Measurements from ENCODE around the gene RCN1. TPM values are rescaled to one million over a fixed set of nuclear protein-coding genes. Genes with fewer than 3 reads are reported as not detected.
"Not testable (repeated sequence)": the region's sequence is repeated elsewhere in the genome, so short reads cannot be mapped to it uniquely, and the experiment has no call there.

Gene RCN1
- polyA plus RNA-seq (ENCODE audit: insufficient read length in 3 of 3) = 100 to 1,000 TPM; 192 to 212 (median 200) TPM
- long read RNA-seq, donor 1, transcript RCN1-201 (6 exons, 2,572 nt) = major isoform, 65 of 70 reads
- long read RNA-seq, donor 1, partial matches to known transcripts = 0 of 70 reads
- long read RNA-seq, donor 1, other reads (novel, unspliced or antisense) = 0 of 70 reads
- long read RNA-seq, donor 2, transcript RCN1-204 (2 exons, 2,653 nt) = minor isoform, 5 of 62 reads
- long read RNA-seq, donor 2, transcript RCN1-201 (6 exons, 2,572 nt) = major isoform, 55 of 62 reads
- long read RNA-seq, donor 2, partial matches to known transcripts = 0 of 62 reads
- long read RNA-seq, donor 2, other reads (novel, unspliced or antisense) = 0 of 62 reads
- long read RNA-seq, donor 3, transcript RCN1-201 (6 exons, 2,572 nt) = major isoform, 114 of 127 reads
- long read RNA-seq, donor 3, partial matches to known transcripts = 6 of 127 reads
- long read RNA-seq, donor 3, other reads (novel, unspliced or antisense) = 0 of 127 reads
- long read RNA-seq, donor 4, transcript RCN1-201 (6 exons, 2,572 nt) = major isoform, 51 of 56 reads
- long read RNA-seq, donor 4, partial matches to known transcripts = 0 of 56 reads
- long read RNA-seq, donor 4, other reads (novel, unspliced or antisense) = 0 of 56 reads
- long read RNA-seq, donor 5 = 0 reads
- long read RNA-seq, donor 6, transcript RCN1-201 (6 exons, 2,572 nt) = major isoform, 70 of 78 reads
- long read RNA-seq, donor 6, transcript RCN1-207 (5 exons, 2,416 nt) = minor isoform, 6 of 78 reads
- long read RNA-seq, donor 6, partial matches to known transcripts = 0 of 78 reads
- long read RNA-seq, donor 6, other reads (novel, unspliced or antisense) = 0 of 78 reads
- long read RNA-seq, donor 7, transcript RCN1-201 (6 exons, 2,572 nt) = major isoform, 66 of 71 reads
- long read RNA-seq, donor 7, partial matches to known transcripts = 0 of 71 reads
- long read RNA-seq, donor 7, other reads (novel, unspliced or antisense) = 0 of 71 reads
- long read RNA-seq, donor 8, transcript RCN1-201 (6 exons, 2,572 nt) = major isoform, 109 of 116 reads
- long read RNA-seq, donor 8, partial matches to known transcripts = 0 of 116 reads
- long read RNA-seq, donor 8, other reads (novel, unspliced or antisense) = 0 of 116 reads
- long read RNA-seq, donor 9, transcript RCN1-201 (6 exons, 2,572 nt) = major isoform, 62 of 65 reads
- long read RNA-seq, donor 9, partial matches to known transcripts = 0 of 65 reads
- long read RNA-seq, donor 9, other reads (novel, unspliced or antisense) = 0 of 65 reads
- long read RNA-seq, donor 10, transcript RCN1-201 (6 exons, 2,572 nt) = major isoform, 49 of 55 reads
- long read RNA-seq, donor 10, partial matches to known transcripts = 0 of 55 reads
- long read RNA-seq, donor 10, other reads (novel, unspliced or antisense) = 0 of 55 reads
- long read RNA-seq, donor 11, transcript RCN1-201 (6 exons, 2,572 nt) = major isoform, 68 of 69 reads
- long read RNA-seq, donor 11, partial matches to known transcripts = 0 of 69 reads
- long read RNA-seq, donor 11, other reads (novel, unspliced or antisense) = 0 of 69 reads
- long read RNA-seq, donor 12, transcript RCN1-201 (6 exons, 2,572 nt) = major isoform, 28 of 30 reads
- long read RNA-seq, donor 12, partial matches to known transcripts = 0 of 30 reads
- long read RNA-seq, donor 12, other reads (novel, unspliced or antisense) = 0 of 30 reads
- long read RNA-seq, donor 13 = 0 reads
- long read RNA-seq, donor 14, transcript RCN1-201 (6 exons, 2,572 nt) = major isoform, 64 of 66 reads
- long read RNA-seq, donor 14, partial matches to known transcripts = 0 of 66 reads
- long read RNA-seq, donor 14, other reads (novel, unspliced or antisense) = 0 of 66 reads
- long read RNA-seq, donor 15, transcript RCN1-201 (6 exons, 2,572 nt) = major isoform, 30 of 35 reads
- long read RNA-seq, donor 15, partial matches to known transcripts = 0 of 35 reads
- long read RNA-seq, donor 15, other reads (novel, unspliced or antisense) = 0 of 35 reads
- long read RNA-seq, donor 16, transcript RCN1-207 (5 exons, 2,416 nt) = minor isoform, 5 of 212 reads
- long read RNA-seq, donor 16, transcript RCN1-201 (6 exons, 2,572 nt) = major isoform, 145 of 212 reads
- long read RNA-seq, donor 16, transcript RCN1-204 (2 exons, 2,653 nt) = minor isoform, 8 of 212 reads
- long read RNA-seq, donor 16, partial matches to known transcripts = 54 of 212 reads
- long read RNA-seq, donor 16, other reads (novel, unspliced or antisense) = 0 of 212 reads

DNA sequence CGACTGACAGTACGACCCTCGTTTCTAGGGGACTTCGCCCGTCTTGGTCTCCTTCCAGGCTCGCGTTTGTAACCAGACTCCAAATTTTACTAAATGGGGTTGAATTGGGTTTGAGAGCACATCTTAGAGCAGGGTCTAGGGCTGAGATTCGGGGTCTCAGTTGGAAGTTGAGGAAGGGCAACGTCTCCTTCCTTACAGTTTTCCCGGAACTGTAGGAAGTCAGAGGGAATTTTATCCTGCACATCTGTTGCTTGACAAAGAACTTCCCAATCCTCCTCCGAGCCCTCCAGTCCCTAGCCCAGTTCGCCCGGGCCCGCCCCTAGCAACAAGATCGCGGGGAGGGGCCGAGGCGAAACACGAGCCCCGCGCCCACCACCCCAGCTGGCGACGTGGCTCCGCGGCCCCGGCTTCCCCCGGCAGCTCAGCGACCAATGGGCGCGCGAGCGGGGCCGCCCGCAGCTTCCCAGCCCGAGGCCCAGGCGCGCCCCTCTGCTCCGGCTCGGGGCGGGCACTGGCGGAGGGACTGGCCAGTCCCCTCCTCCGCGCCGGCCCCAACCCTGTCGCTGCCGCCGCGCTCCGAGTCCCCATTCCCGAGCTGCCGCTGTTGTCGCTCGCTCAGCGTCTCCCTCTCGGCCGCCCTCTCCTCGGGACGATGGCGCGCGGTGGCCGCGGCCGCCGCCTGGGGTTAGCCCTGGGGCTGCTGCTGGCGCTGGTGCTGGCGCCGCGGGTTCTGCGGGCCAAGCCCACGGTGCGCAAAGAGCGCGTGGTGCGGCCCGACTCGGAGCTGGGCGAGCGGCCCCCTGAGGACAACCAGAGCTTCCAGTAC lies at the start of gene RCN1:
Gene RCN1 (plus strand): TSS at position 530 of the 826 bp plus-strand sequence. CDS start 123 bp downstream, at position 653.
- DNase-seq (ENCODE audit: extremely low read depth in 1 of 11, low read depth in 9 of 11, low spot score in 4 of 11) = peak; percentile 62 to 86 (median 80)

DNA sequence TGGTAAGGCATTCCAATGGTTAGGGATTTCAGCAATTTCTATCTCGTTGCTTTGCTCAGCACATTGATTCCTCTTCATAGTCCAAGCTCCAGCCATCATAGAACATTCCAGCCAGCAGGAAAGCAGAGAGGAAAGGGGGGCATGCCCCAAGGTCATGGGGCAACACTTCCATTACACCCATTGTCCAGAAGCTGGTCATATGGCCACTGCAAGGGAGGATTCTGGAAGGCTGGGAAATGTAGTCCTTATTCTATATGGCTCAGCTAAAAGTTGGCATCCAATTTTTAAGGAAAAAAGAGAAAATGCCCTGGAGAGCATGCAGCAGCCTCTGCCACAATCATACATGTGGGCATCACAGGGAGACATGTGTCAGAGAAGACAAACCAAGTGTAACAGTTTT lies 47.1 kb upstream of the RCN1 start:
- no peak for DNase-seq (ENCODE audit: extremely low read depth in 1 of 11, low read depth in 9 of 11, low spot score in 4 of 11)

DNA sequence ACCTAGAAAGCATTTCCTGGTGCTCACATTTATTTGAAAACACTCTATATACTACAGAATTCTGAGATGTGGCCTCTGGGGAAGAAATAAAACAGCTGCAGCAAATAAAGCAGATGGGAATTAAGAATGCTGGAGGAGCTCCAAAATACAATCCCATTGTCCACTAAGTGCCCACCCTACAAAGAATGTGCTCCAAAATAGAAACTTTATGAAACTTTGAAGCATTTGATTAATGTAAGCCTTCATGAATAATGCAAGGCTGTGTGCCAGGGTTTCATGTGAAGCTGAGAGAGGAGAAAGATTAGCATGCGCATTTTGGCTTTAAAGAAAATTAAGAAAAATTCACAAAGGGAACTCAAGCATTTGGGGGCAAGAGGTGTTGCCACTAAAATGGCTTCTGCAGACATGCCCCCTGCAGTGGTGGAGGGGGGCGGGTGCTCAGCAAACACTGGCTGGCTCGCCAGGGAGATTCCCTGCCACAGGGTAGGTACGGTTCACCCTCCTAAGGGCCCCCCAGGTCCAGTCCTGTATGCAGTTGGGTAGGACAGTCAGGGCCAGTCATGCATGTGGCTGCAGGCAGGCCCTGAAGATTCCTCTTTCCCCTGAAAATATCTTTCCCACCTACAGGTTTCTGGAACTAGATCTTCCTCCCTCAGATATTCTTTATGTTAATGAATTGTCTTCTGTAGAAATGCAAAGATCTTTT lies 46.6 kb upstream of the RCN1 start:
- DNase-seq (ENCODE audit: extremely low read depth in 1 of 11, low read depth in 9 of 11, low spot score in 4 of 11) = no peak

DNA sequence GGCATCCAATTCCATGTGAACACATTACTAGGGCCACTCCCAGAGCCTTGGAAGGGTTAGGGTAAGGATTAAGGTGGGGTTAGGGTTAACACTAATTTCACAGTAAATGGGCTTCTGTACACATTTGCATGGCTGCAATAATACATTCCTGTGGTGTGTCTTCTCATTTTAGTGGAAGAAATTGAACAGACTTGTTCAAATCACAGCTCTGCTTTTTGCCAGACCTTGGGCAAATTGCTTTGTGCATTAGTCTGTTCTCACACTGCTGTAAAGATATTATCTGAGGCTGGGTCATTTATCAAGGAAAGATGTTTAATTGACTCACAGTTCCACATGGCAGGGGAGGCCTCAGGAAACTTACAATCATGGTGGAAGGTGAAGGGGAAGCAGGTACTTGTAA lies 45.4 kb upstream of the RCN1 start:
- no peak for DNase-seq (ENCODE audit: extremely low read depth in 1 of 11, low read depth in 9 of 11, low spot score in 4 of 11)

DNA sequence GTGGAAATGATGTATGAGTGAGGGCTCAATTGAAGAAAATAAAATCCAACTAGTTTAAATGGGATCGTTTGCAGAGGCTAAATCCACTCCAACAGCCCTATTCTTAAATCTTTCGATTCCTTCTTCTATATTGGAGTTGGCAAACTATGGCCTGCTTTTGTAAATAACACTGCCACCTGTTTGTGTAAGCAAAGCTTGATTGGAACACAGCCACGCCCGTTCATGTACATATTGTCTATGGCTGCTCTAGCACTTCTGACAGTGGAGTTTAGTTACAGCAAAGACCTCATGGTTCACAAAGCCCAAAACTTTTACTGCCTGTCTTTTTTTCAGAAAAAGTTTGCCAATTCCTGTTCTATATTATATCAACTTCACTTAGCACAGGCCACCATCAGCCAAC lies 40.6 kb upstream of the RCN1 start:
- DNase-seq (ENCODE audit: extremely low read depth in 1 of 11, low read depth in 9 of 11, low spot score in 4 of 11) = no peak

DNA sequence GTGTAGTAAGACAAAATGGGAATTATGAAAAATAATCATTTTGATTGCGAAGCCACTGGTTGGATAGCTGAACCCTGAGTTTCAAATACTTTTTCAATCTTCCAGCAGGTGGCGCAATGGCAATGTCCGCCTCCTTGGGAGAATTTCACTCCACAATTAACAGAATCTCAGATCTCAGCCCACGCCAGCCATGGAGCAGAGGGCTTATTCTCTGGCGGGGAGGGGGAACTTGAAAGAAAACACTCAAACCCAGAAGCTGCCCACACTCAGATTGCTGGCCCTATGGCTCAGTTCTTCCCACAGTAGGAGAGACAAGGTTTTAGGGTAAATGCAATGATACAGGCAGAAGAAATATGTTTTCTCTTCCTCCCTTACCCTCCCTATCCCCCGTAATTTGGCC lies 38.7 kb upstream of the RCN1 start:
- peak in 10 of 11 donors; percentile 16 to 60 (median 39) for DNase-seq (ENCODE audit: extremely low read depth in 1 of 11, low read depth in 9 of 11, low spot score in 4 of 11)

DNA sequence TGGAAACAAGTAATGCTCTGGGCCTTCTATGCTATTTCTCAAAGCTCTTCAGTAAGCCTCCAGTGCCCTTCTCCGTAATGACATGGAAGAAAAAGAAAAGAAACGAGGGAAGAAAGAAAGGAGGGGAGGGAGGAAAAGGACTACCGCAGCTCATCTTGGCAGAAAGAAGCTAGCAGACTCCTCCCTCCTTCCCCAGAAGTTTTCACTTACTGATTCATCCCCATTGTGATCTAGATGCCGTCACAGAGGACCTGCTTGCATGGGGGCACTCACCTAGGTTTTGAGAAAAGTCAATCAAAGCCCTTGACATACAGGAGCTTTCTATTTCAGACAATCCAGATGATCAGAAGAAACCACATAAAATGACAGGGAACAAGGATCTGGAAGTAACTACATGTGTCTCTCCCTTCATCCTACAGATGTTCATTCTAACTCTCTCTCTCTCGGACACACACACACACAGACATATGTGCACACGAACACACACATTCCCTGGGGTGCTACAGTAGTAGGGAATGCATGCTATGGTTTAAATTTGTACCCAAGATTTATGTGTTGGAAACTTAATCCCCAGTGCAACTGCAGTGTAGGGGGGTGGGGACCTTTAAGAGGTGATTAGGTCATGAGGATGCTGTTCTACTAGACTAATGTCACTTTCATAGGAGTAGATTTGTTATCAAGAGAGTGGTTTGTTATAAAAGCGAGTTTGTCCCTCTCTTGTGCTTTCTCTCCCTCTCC lies 37.6 kb upstream of the RCN1 start:
- DNase-seq (ENCODE audit: extremely low read depth in 1 of 11, low read depth in 9 of 11, low spot score in 4 of 11) = peak in 1 of 11 donors; percentile 2

DNA sequence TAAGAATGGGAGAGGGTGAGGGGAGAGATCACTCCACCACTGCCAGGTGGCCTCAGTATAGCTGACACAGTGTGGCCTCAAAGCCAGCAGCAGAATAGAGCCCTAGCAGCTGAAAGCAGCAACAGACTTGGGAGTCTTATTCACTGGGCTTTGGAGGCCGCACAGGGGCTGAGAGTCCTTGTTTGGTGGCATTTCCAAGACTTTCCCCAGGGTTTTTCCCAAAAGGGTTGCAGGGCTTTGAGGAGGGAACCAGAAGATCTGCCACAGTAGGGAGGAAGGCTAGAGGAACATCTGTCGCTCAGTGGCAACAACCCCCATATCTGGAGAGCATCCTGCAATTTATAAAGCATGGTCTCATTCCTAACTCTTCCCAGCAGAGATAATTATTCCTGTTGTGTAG lies 35.0 kb upstream of the RCN1 start:
- DNase-seq (ENCODE audit: extremely low read depth in 1 of 11, low read depth in 9 of 11, low spot score in 4 of 11) = no peak

DNA sequence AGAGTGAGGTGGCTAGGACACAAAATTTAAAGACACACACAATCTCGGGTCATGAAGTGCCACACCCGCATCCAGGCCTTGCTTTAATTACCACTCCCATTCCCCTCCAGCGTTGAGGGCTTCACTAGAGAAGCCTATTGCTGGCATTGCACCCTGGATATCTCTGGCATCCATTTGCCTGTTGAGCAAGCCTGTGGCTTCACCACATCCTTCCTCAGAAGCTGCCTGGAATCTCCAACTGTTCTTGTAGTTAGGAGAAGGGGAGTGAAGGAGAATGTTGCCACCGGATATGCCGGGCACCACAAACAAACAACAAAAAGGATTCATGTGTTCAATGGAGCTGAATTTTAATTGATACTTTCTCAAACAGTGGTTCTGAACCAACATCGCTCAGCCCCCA lies 34.4 kb upstream of the RCN1 start:
- no peak for DNase-seq (ENCODE audit: extremely low read depth in 1 of 11, low read depth in 9 of 11, low spot score in 4 of 11)

DNA sequence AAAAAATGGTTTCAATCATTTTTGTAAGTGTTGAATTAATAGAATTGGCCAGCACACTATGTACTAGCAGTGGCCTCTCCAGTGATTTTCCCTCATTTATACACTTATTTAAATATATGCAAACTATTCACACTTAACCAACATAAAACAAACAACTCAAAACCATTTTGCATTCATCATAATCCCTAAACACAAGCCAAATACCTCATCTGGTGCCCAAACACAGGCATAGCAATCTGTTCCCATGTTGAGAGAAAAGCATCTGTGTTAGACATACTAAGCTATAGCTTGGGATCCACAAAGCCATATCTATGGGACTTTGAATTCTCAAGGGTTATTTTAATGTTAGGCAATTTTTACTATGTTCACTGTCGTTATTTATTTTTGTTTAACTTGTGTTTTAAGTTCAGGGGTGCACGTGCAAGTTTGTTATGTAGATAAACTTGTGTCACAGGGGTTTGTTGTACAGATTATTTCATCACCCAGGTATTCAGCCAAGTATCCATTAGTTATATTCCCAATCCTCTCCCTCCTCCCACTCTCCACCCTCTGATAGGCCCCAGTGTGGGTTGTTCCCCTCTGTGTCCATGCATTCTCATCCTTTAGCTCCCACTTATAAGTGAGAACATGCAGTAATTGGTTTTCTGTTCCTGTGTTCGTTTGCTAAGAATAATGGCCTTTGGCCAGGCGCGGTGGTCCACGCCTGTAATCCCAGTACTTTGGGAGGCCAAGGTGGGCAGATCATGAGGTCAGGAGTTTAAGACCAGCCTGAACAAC lies 31.0 kb upstream of the RCN1 start:
- no peak for DNase-seq (ENCODE audit: extremely low read depth in 1 of 11, low read depth in 9 of 11, low spot score in 4 of 11)

DNA sequence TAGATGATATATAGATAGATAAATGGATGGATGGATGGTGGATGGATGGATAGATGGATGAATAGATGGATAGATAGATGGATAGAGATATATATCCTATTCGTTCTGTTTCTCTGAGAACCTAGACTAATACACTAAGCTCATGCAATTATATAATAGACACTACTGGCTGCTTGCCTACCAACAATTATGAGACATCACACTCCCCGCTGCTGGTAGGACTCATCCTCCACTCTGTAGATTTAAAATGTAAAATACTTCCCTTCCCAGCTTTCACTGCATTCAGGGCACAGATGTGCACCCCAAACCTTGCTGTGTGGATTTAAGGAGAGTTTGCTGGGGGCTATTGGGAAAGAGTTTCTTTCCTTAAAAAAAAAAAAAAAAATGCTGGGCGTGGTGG lies 28.3 kb upstream of the RCN1 start:
- DNase-seq (ENCODE audit: extremely low read depth in 1 of 11, low read depth in 9 of 11, low spot score in 4 of 11) = no peak

DNA sequence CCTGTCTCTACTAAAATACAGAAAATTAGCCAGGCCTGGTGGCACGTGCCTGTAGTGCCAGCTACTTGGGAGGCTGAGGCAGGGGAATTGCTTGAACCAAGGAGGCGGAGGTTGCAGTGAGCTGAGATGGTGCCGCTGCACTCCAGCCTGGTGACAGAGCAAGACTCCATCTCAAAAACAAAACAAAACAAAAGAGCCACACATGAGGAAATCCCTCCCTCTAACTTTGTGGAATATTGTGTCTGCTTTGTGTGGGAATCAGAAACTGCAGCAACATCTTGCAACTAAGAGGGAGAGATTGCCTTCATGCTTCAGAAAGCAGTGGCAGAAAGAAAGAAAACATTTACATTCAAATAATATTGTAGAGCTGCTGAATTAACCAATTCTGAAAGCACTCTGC lies 27.8 kb upstream of the RCN1 start:
- not testable (repeated sequence) for DNase-seq (ENCODE audit: extremely low read depth in 1 of 11, low read depth in 9 of 11, low spot score in 4 of 11)

DNA sequence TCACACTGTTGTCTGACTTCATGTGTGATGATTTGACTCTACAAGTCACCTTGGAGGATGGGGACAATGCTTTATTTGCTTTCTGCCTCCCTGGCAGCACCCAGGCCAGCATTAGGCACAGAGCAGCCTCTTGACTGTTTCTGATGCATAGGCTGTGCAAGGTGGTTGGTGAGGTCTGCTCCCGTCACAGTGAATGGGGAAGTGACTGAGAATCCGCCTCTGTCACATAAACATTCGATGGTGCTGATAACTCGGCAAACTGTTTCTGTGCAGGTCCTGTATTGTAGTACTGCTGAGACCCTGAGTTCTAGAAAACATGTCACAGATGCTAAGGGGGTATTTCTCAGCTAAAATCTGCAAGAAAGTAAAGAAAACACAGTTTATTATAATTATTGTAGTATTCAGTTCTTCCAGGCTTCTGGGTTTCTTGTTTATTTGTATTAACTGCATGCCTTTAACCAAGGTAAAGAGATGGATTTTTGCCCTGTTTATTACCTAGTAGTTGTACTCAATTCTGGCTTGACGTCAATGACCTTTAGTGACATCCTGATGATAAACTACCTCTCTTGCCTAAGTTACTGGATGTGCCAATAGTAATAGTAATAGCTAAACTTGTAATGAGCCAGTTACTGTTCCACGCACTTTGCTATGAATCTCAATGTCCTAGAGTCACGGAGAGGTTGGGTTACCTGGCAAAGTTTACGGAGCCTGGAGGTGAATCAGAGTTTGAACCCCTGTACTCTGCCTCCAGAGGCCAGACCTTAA lies 24.8 kb upstream of the RCN1 start:
- no peak for DNase-seq (ENCODE audit: extremely low read depth in 1 of 11, low read depth in 9 of 11, low spot score in 4 of 11)
